ENCODE data around the gene WDFY4.

The WDFY4 gene

GRCh38 chr10:48710647-48711275, 26.1 kb downstream of the WDFY4 start:
- H3K27me3 ChIP-seq (ENCODE audit: control insufficient read depth, insufficient read depth, low read length), result no peaks in the 10 kb centered on the region
- H3K4me3 ChIP-seq (ENCODE audit: low read length), result no peak overlapping the region
- H3K27ac ChIP-seq (ENCODE audit: low read depth, low read length), result no peak overlapping the region
- H3K9ac ChIP-seq (ENCODE audit: low read length), result no peak overlapping the region
- no peaks in the 10 kb centered on the region for H3K4me1 ChIP-seq (ENCODE audit: control insufficient read depth, insufficient read depth, low read length)
- H3K36me3 ChIP-seq (ENCODE audit: control insufficient read depth, insufficient read depth, low read length), result no peaks in the 10 kb centered on the region

GRCh38 chr10:48711830-48712229, 27.2 kb downstream of the WDFY4 start:
- no peak overlapping the region for H3K4me3 ChIP-seq (ENCODE audit: low read length)
- no peaks in the 10 kb centered on the region for H3K4me1 ChIP-seq (ENCODE audit: control insufficient read depth, insufficient read depth, low read length)
- H3K36me3 ChIP-seq (ENCODE audit: control insufficient read depth, insufficient read depth, low read length), result no peaks in the 10 kb centered on the region
- H3K27ac ChIP-seq (ENCODE audit: low read depth, low read length), result no peak overlapping the region
- no peak overlapping the region for H3K9ac ChIP-seq (ENCODE audit: low read length)
- no peaks in the 10 kb centered on the region for H3K27me3 ChIP-seq (ENCODE audit: control insufficient read depth, insufficient read depth, low read length)

GRCh38 chr10:48714088-48714487, 29.4 kb downstream of the WDFY4 start:
- no peak overlapping the region for H3K9ac ChIP-seq (ENCODE audit: low read length)
- no peaks in the 10 kb centered on the region for H3K36me3 ChIP-seq (ENCODE audit: control insufficient read depth, insufficient read depth, low read length)
- H3K27ac ChIP-seq (ENCODE audit: low read depth, low read length), result no peak overlapping the region
- H3K4me3 ChIP-seq (ENCODE audit: low read length), result no peak overlapping the region
- H3K27me3 ChIP-seq (ENCODE audit: control insufficient read depth, insufficient read depth, low read length), result no peaks in the 10 kb centered on the region
- no peaks in the 10 kb centered on the region for H3K4me1 ChIP-seq (ENCODE audit: control insufficient read depth, insufficient read depth, low read length)

- no peaks in the 10 kb centered on the region for H3K4me1 ChIP-seq (ENCODE audit: control insufficient read depth, insufficient read depth, low read length)
- no peak overlapping the region for H3K9ac ChIP-seq (ENCODE audit: low read length)
- no peak overlapping the region for H3K4me3 ChIP-seq (ENCODE audit: low read length)
- no peak overlapping the region for H3K27ac ChIP-seq (ENCODE audit: low read depth, low read length)
- H3K36me3 ChIP-seq (ENCODE audit: control insufficient read depth, insufficient read depth, low read length), result no peaks in the 10 kb centered on the region
- H3K27me3 ChIP-seq (ENCODE audit: control insufficient read depth, insufficient read depth, low read length), result no peaks in the 10 kb centered on the region
Measured at GRCh38 chr10:48716416-48716815, 31.7 kb downstream of the WDFY4 start.

GRCh38 chr10:48720611-48721010, 35.9 kb downstream of the WDFY4 start:
- Histone ChIP-seq H3K36me3 (ENCODE audit: control insufficient read depth, insufficient read depth, low read length) (no peaks in the 10 kb centered on the region), H3K4me1 (ENCODE audit: control insufficient read depth, insufficient read depth, low read length) (no peaks in the 10 kb centered on the region), H3K4me3 (ENCODE audit: low read length) (no peak overlapping the region), H3K9ac (ENCODE audit: low read length) (no peak overlapping the region), H3K27me3 (ENCODE audit: control insufficient read depth, insufficient read depth, low read length) (no peaks in the 10 kb centered on the region), H3K27ac (ENCODE audit: low read depth, low read length) (no peak overlapping the region)

- Histone ChIP-seq H3K27ac (ENCODE audit: low read depth, low read length) (no peak overlapping the region), H3K4me3 (ENCODE audit: low read length) (no peak overlapping the region), H3K27me3 (ENCODE audit: control insufficient read depth, insufficient read depth, low read length) (no peaks in the 10 kb centered on the region), H3K36me3 (ENCODE audit: control insufficient read depth, insufficient read depth, low read length) (no peaks in the 10 kb centered on the region), H3K9ac (ENCODE audit: low read length) (no peak overlapping the region), H3K4me1 (ENCODE audit: control insufficient read depth, insufficient read depth, low read length) (no peaks in the 10 kb centered on the region)
Measured at GRCh38 chr10:48722153-48723145, 37.8 kb downstream of the WDFY4 start.

- H3K4me3 ChIP-seq (ENCODE audit: low read length), result no peak overlapping the region
- H3K4me1 ChIP-seq (ENCODE audit: control insufficient read depth, insufficient read depth, low read length), result no peaks in the 10 kb centered on the region
- no peak overlapping the region for H3K9ac ChIP-seq (ENCODE audit: low read length)
- no peak overlapping the region for H3K27ac ChIP-seq (ENCODE audit: low read depth, low read length)
- H3K36me3 ChIP-seq (ENCODE audit: control insufficient read depth, insufficient read depth, low read length), result no peaks in the 10 kb centered on the region
- H3K27me3 ChIP-seq (ENCODE audit: control insufficient read depth, insufficient read depth, low read length), result no peaks in the 10 kb centered on the region
Measured at GRCh38 chr10:48724127-48724526, 39.5 kb downstream of the WDFY4 start.

GRCh38 chr10:48725708-48726107, 41.0 kb downstream of the WDFY4 start:
- Histone ChIP-seq H3K36me3 (ENCODE audit: control insufficient read depth, insufficient read depth, low read length) (no peaks in the 10 kb centered on the region), H3K4me1 (ENCODE audit: control insufficient read depth, insufficient read depth, low read length) (no peaks in the 10 kb centered on the region), H3K27ac (ENCODE audit: low read depth, low read length) (no peak overlapping the region), H3K9ac (ENCODE audit: low read length) (no peak overlapping the region), H3K27me3 (ENCODE audit: control insufficient read depth, insufficient read depth, low read length) (no peaks in the 10 kb centered on the region), H3K4me3 (ENCODE audit: low read length) (no peak overlapping the region)

- no peaks in the 10 kb centered on the region for H3K36me3 ChIP-seq (ENCODE audit: control insufficient read depth, insufficient read depth, low read length)
Measured at GRCh38 chr10:48727866-48728265, 43.2 kb downstream of the WDFY4 start.

GRCh38 chr10:48729222-48729621, 44.5 kb downstream of the WDFY4 start:
- no peak overlapping the region for H3K27ac ChIP-seq (ENCODE audit: low read depth, low read length)
- H3K27me3 ChIP-seq (ENCODE audit: control insufficient read depth, insufficient read depth, low read length), result no peaks in the 10 kb centered on the region
- H3K4me1 ChIP-seq (ENCODE audit: control insufficient read depth, insufficient read depth, low read length), result no peaks in the 10 kb centered on the region
- no peak overlapping the region for H3K9ac ChIP-seq (ENCODE audit: low read length)
- H3K36me3 ChIP-seq (ENCODE audit: control insufficient read depth, insufficient read depth, low read length), result no peaks in the 10 kb centered on the region
- no peak overlapping the region for H3K4me3 ChIP-seq (ENCODE audit: low read length)

More at GRCh38 chr10:48727866-48728265, 43.2 kb downstream of the WDFY4 start:
- H3K4me1 ChIP-seq (ENCODE audit: control insufficient read depth, insufficient read depth, low read length), result no peaks in the 10 kb centered on the region
- H3K4me3 ChIP-seq (ENCODE audit: low read length), result no peak overlapping the region
- no peaks in the 10 kb centered on the region for H3K27me3 ChIP-seq (ENCODE audit: control insufficient read depth, insufficient read depth, low read length)
- no peak overlapping the region for H3K27ac ChIP-seq (ENCODE audit: low read depth, low read length)
- H3K9ac ChIP-seq (ENCODE audit: low read length), result no peak overlapping the region

GRCh38 chr10:48729941-48730457, 45.3 kb downstream of the WDFY4 start:
- H3K27ac ChIP-seq (ENCODE audit: low read depth, low read length), result no peak overlapping the region
- H3K4me1 ChIP-seq (ENCODE audit: control insufficient read depth, insufficient read depth, low read length), result no peaks in the 10 kb centered on the region
- no peak overlapping the region for H3K9ac ChIP-seq (ENCODE audit: low read length)
- H3K36me3 ChIP-seq (ENCODE audit: control insufficient read depth, insufficient read depth, low read length), result no peaks in the 10 kb centered on the region
- H3K27me3 ChIP-seq (ENCODE audit: control insufficient read depth, insufficient read depth, low read length), result no peaks in the 10 kb centered on the region
- H3K4me3 ChIP-seq (ENCODE audit: low read length), result no peak overlapping the region

GRCh38 chr10:48731141-48731540, 46.5 kb downstream of the WDFY4 start:
- H3K27ac ChIP-seq (ENCODE audit: low read depth, low read length), result no peak overlapping the region
- H3K4me3 ChIP-seq (ENCODE audit: low read length), result no peak overlapping the region
- no peak overlapping the region for H3K9ac ChIP-seq (ENCODE audit: low read length)
- no peaks in the 10 kb centered on the region for H3K36me3 ChIP-seq (ENCODE audit: control insufficient read depth, insufficient read depth, low read length)
- no peaks in the 10 kb centered on the region for H3K27me3 ChIP-seq (ENCODE audit: control insufficient read depth, insufficient read depth, low read length)
- H3K4me1 ChIP-seq (ENCODE audit: control insufficient read depth, insufficient read depth, low read length), result no peaks in the 10 kb centered on the region
